MCF 10A (cell line): ENCODE measurements around the gene KREMEN1. TPM values are rescaled to one million over a fixed set of nuclear protein-coding genes. Genes with fewer than 3 reads are reported as not detected.

Experiments
- BruUV-seq: library from RNA; stranded (reverse); fragments of 400-500 nt; replicated peaks from 2 replicates; lab custom pipeline; 2021; lab: Mats Ljungman, UMichigan
- CTCF ChIA-PET: fragments of 300-600 bp; sonication (Branson Sonifier 250); formaldehyde crosslinking; extraction: SDS; loops from one replicate; lab custom pipeline; 2021; ENCODE audit warnings: antibody characterized with exemption, inconsistent platforms; lab: Yijun Ruan, JAX
- POLR2A ChIA-PET: fragments of 300-600, 350-650 bp; sonication (Branson Sonifier 250); formaldehyde crosslinking; extraction: SDS; loops from one replicate; lab custom pipeline; 2020; ENCODE audit warnings: antibody characterized with exemption, inconsistent platforms; lab: Yijun Ruan, JAX
- DNase-seq: peaks from one replicate; pipeline ENCODE4 v3.0.0-alpha.2; 2018; ENCODE audit not compliant: unreplicated experiment
- H3K27ac Mint-ChIP-seq: one replicate; pipeline ENCODE4 v1.8.0; 2022; ENCODE audit warnings: mild to moderate bottlenecking, low read depth, mixed read lengths; ENCODE audit not compliant: unreplicated experiment
- H3K27me3 Mint-ChIP-seq: one replicate; pipeline ENCODE4 v1.8.0; 2022; ENCODE audit warnings: mixed read lengths; ENCODE audit not compliant: insufficient read depth, unreplicated experiment
- H3K36me3 Mint-ChIP-seq: one replicate; pipeline ENCODE4 v1.8.0; 2022; ENCODE audit warnings: mild to moderate bottlenecking, moderate library complexity, mixed read lengths; ENCODE audit not compliant: insufficient read depth, unreplicated experiment
- H3K4me1 Mint-ChIP-seq: one replicate; pipeline ENCODE4 v1.8.0; 2022; ENCODE audit warnings: mixed read lengths; ENCODE audit not compliant: insufficient read depth, unreplicated experiment
- H3K4me3 Mint-ChIP-seq: one replicate; pipeline ENCODE4 v1.8.0; 2022; ENCODE audit warnings: mild to moderate bottlenecking, moderate library complexity, mixed read lengths; ENCODE audit not compliant: unreplicated experiment
- H3K9me3 Mint-ChIP-seq: one replicate; pipeline ENCODE4 v1.8.0; 2022; ENCODE audit warnings: mixed read lengths; ENCODE audit not compliant: unreplicated experiment
- CTCF ChIP-seq: fragments of 200-600 bp; IDR thresholded peaks from one replicate; pipeline ENCODE4 v1.8.0; 2022; ENCODE audit warnings: antibody characterized with exemption, mild to moderate bottlenecking; ENCODE audit not compliant: unreplicated experiment
- intact Hi-C: fragments of 100-400 bp; cut with micrococcal nuclease; formaldehyde crosslinking; loops from 2 replicates; pipeline ENCODE4 v1.14.1; 2022
- total RNA-seq: library from RNA; stranded (reverse); gene quantifications from 2 replicates; pipeline ENCODE4 v1.2.3, GENCODE V29; 2022

Gene KREMEN1
- total RNA-seq, 1 experiment from 2014 or later = 3.6 TPM

- no peak for DNase-seq
- Mint-ChIP-seq H3K4me1 (no peaks in the 10 kb centered on the region), H3K9me3 (no peaks in the 10 kb centered on the region), H3K4me3 (no peak overlapping the region), H3K27me3 (no peaks in the 10 kb centered on the region), H3K27ac (no peak overlapping the region), H3K36me3 (peaks cover 2% of the 10 kb centered on the region)
- TF ChIP-seq CTCF = no peak
- ChIA-PET POLR2A (no interaction called here), CTCF (interaction anchor here (5.1 kb wide), 1 partner anchor 10 kb away, joined by 21 read pairs; no protein-coding TSS in a partner anchor)
- intact Hi-C loops = no loop called here
- BruUV-seq = no TSS peak
These were observed 71.3 kb downstream of the KREMEN1 start for GRCh38 chr22:29143941-29144785.

GRCh38 chr22:29144786-29145160, 71.9 kb downstream of the KREMEN1 start:
- Mint-ChIP-seq H3K4me3 (no peak overlapping the region), H3K4me1 (no peaks in the 10 kb centered on the region), H3K36me3 (no peaks in the 10 kb centered on the region), H3K27me3 (no peaks in the 10 kb centered on the region), H3K27ac (no peak overlapping the region), H3K9me3 (no peaks in the 10 kb centered on the region)
- intact Hi-C loops = no loop called here
- ChIA-PET CTCF (interaction anchor here (5.1 kb wide), 1 partner anchor 9 kb away, joined by 21 read pairs; no protein-coding TSS in a partner anchor), POLR2A (no interaction called here)
- DNase-seq = no peak
- no peak for TF ChIP-seq CTCF
- BruUV-seq = no TSS peak

DNA sequence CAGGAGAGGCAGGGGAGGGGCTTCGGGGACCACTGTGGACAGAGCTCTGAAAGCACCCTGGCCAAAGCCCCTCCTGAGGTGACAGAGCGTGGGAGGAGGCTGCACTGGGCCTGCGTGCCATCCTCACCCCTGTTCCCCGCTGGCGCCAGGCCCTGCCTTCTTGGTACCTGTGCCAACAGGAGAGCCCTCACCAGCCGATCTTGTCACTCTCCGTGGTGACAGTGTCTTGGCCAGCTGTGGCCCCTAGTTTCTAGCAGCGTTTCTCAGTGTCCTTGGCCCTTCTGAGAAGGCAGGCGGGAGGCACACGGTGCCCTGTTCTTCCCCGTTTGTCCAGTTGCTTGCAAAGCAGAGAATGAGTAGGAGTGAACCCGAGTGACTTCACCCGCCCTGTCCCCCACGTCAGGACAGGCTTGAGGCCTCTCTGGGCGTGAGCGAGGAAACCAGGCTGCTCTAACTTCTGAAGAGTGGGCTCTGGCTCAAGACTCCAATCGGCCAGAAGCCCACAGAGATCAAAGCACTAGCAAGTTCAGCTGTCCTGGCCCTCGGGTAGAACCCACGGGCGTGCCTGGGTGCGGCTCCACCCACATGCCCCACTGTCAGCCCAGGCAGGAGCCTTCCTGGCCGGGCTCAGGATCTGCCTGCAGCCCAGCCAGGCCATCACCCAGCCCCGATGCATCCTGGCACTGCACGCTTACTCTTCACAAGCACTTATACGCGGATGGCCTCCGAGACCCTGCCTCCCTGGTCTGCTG, 72.7 kb downstream of the KREMEN1 start:
- Mint-ChIP-seq H3K9me3 (no peaks in the 10 kb centered on the region), H3K36me3 (no peaks in the 10 kb centered on the region), H3K27ac (no peak overlapping the region), H3K4me3 (no peak overlapping the region), H3K4me1 (no peaks in the 10 kb centered on the region), H3K27me3 (no peaks in the 10 kb centered on the region)
- ChIA-PET CTCF (interaction anchor here (1.5 to 5.1 kb wide), 2 partner anchors 8 to 57 kb away, joined by 4 to 21 read pairs; no protein-coding TSS in a partner anchor), POLR2A (no interaction called here)
- intact Hi-C loops = no loop called here
- no TSS peak for BruUV-seq
- TF ChIP-seq CTCF = no peak
- DNase-seq = no peak

DNA sequence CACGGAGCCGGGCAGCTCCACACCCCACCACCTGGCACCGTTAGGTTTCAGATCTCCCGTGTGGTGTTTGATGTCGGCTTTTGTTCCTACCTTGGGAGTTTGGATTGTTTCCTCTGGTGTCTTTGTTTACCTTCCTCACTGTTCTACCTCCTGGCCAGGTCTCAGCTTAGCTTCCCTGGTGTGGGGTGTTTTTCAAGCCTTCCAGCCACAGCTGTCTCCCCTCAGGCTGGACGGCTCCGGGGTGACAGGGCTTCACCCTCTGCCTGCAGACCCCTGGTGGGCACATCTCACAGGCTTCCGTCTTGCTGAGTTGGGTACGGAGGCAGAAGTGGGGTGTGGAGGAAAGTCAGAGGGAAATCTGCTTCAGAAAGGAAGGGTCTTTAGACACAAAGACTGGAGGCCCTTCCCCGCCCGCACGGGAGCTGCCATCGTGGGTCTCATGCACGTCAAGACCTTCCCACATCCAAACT, 73.3 kb downstream of the KREMEN1 start:
- CTCF ChIA-PET = interaction anchor here (0.7 to 5.1 kb wide), 3 partner anchors 8 to 57 kb away, joined by 3 to 21 read pairs (median 4); no protein-coding TSS in a partner anchor
- no peak for DNase-seq
- no peaks in the 10 kb centered on the region for H3K36me3 Mint-ChIP-seq
- no peaks in the 10 kb centered on the region for H3K9me3 Mint-ChIP-seq
- intact Hi-C loops = no loop called here
- no peak for TF ChIP-seq CTCF
- H3K4me3 Mint-ChIP-seq = no peak overlapping the region
- no peak overlapping the region for H3K27ac Mint-ChIP-seq
- POLR2A ChIA-PET = no interaction called here
- BruUV-seq = no TSS peak
- H3K4me1 Mint-ChIP-seq = no peaks in the 10 kb centered on the region
- H3K27me3 Mint-ChIP-seq = no peaks in the 10 kb centered on the region
